PC-3 (cell line): ENCODE results near the gene CBX7. TPM values are rescaled to one million over a fixed set of nuclear protein-coding genes. Genes with fewer than 3 reads are reported as not detected.

Experiments used
- ATAC-seq: fragments of 200-7000 bp; cut with Tn5 transposase; 2 replicates; pipeline ENCODE4 v1.9.1; 2020; ENCODE audit warnings: mild to moderate bottlenecking, moderate library complexity
- Bru-seq: library from RNA; stranded (reverse); fragments of 400-500 nt; gene quantifications from one replicate; lab custom pipeline; 2021; lab: Mats Ljungman, UMichigan
- BruChase-seq, 2 experiments: library from RNA; stranded (reverse); fragments of 400-500 nt; gene quantifications; one replicate each; lab custom pipeline; 2021; lab: Mats Ljungman, UMichigan
- BruUV-seq: library from RNA; stranded (reverse); fragments of 400-500 nt; replicated peaks from 2 replicates; lab custom pipeline; 2021; lab: Mats Ljungman, UMichigan
- CTCF ChIA-PET: fragments of 300-600 bp; sonication (Branson Sonifier 250); formaldehyde crosslinking; loops from one replicate; lab custom pipeline; 2022; ENCODE audit warnings: antibody characterized with exemption; lab: Charles Lee
- POLR2A ChIA-PET: fragments of 300-600 bp; sonication (Branson Sonifier 250); formaldehyde crosslinking; loops from one replicate; lab custom pipeline; 2022; ENCODE audit warnings: antibody characterized with exemption; ENCODE audit not compliant: unreplicated experiment; lab: Charles Lee
- DNase-seq: peaks from one replicate; pipeline ENCODE4 v3.0.0-alpha.2; 2015
- H2AFZ ChIP-seq: fragments of 300-600 bp; sonication (generic); 2 replicates; pipeline ENCODE4 v1.6.0; 2016; ENCODE audit warnings: antibody characterized with exemption, low read length
- H3F3A ChIP-seq: fragments of 300-600 bp; sonication (generic); one replicate; pipeline ENCODE4 v1.6.0; 2017; ENCODE audit warnings: antibody characterized with exemption, low read length, control low read depth, mild to moderate bottlenecking; ENCODE audit not compliant: unreplicated experiment
- H3K27ac ChIP-seq: fragments of 300-600 bp; sonication (generic); 2 replicates; pipeline ENCODE4 v1.5.1; 2016; ENCODE audit warnings: mild to moderate bottlenecking, low read length
- H3K27me3 ChIP-seq: fragments of 300-600 bp; sonication (generic); 2 replicates; pipeline ENCODE4 v1.6.1; 2016; ENCODE audit warnings: low read length, mixed read lengths
- H3K36me3 ChIP-seq: fragments of 300-600 bp; sonication (generic); 2 replicates; pipeline ENCODE4 v1.6.1; 2016; ENCODE audit warnings: low read depth, mixed run types, low read length, mixed read lengths
- H3K4me1 ChIP-seq: fragments of 300-600 bp; sonication (generic); 2 replicates; pipeline ENCODE4 v1.5.1; 2016; ENCODE audit warnings: low read length; ENCODE audit not compliant: insufficient read depth
- H3K4me2 ChIP-seq: fragments of 300-600 bp; sonication (generic); 2 replicates; pipeline ENCODE4 v1.6.0; 2016; ENCODE audit warnings: low read length
- H3K4me3 ChIP-seq: fragments of 300-600 bp; sonication (generic); 2 replicates; pipeline ENCODE4 v1.5.1; 2016; ENCODE audit warnings: mild to moderate bottlenecking, low read length, mixed read lengths
- H3K79me2 ChIP-seq: fragments of 300-600 bp; sonication (generic); 2 replicates; pipeline ENCODE4 v1.6.1; 2017; ENCODE audit warnings: low read length, mixed read lengths
- H3K9ac ChIP-seq: fragments of 300-600 bp; sonication (generic); 2 replicates; pipeline ENCODE4 v1.6.0; 2016; ENCODE audit warnings: mild to moderate bottlenecking, low read length
- H3K9me2 ChIP-seq: fragments of 300-600 bp; sonication (generic); replicated peaks from 2 replicates; pipeline ENCODE4 v1.6.1; 2016; ENCODE audit warnings: mixed run types, low read length, mixed read lengths
- H3K9me3 ChIP-seq: fragments of 300-600 bp; sonication (generic); 2 replicates; pipeline ENCODE4 v1.6.1; 2016; ENCODE audit warnings: low read length, mixed read lengths
- H4K20me1 ChIP-seq: fragments of 300-600 bp; sonication (generic); 2 replicates; pipeline ENCODE4 v1.6.1; 2016; ENCODE audit warnings: low read length, mixed read lengths
- CTCF ChIP-seq: fragments of 300-600 bp; sonication (generic); conservative IDR thresholded peaks from 2 replicates; pipeline ENCODE4 v1.5.1; 2017; ENCODE audit warnings: antibody characterized with exemption, low read depth, mild to moderate bottlenecking, low read length
- EZH2 ChIP-seq: fragments of 300-600 bp; sonication (generic); IDR thresholded peaks from one replicate; pipeline ENCODE4 v1.6.1; 2017; ENCODE audit warnings: antibody characterized with exemption, mild to moderate bottlenecking, low read length; ENCODE audit not compliant: unreplicated experiment
- EZH2phosphoT487 ChIP-seq: fragments of 300-600 bp; sonication (generic); IDR thresholded peaks from 2 replicates; pipeline ENCODE4 v1.6.1; 2018; ENCODE audit warnings: mild to moderate bottlenecking, antibody characterized with exemption, low read length, borderline replicate concordance
- intact Hi-C: fragments of 100-400 bp; cut with micrococcal nuclease; formaldehyde crosslinking; loops from 2 replicates; pipeline ENCODE4 v1.9.0; 2023
- long read RNA-seq: library from polyadenylated mRNA; unstranded; transcript quantifications from one replicate; pipeline ENCODE4 v2.0.0, GENCODE V29; 2021; ENCODE audit not compliant: unreplicated experiment
- total RNA-seq: library from RNA; depleted of rRNA; stranded (reverse); fragments of >200 nt; gene quantifications from 2 replicates; pipeline ENCODE4 v1.2.3, GENCODE V29; 2014; rRNA removed

Gene CBX7
- total RNA-seq (8.0 and 8.6 TPM in 2 replicates), Bru-seq, nascent RNA (percentile 59 among the genes with signal in this experiment), BruChase-seq, experiment 1, labeled RNA remaining after a 6-hour chase (percentile 55 among the genes with signal in this experiment), BruChase-seq, experiment 2, labeled RNA remaining after a 2-hour chase (percentile 70 among the genes with signal in this experiment)
- long read RNA-seq, full-length matches to known transcripts: 2 of 37 reads
- long read RNA-seq, partial matches to known transcripts: 0 of 37 reads
- long read RNA-seq, other reads (novel, unspliced or antisense): 35 of 37 reads

DNA sequence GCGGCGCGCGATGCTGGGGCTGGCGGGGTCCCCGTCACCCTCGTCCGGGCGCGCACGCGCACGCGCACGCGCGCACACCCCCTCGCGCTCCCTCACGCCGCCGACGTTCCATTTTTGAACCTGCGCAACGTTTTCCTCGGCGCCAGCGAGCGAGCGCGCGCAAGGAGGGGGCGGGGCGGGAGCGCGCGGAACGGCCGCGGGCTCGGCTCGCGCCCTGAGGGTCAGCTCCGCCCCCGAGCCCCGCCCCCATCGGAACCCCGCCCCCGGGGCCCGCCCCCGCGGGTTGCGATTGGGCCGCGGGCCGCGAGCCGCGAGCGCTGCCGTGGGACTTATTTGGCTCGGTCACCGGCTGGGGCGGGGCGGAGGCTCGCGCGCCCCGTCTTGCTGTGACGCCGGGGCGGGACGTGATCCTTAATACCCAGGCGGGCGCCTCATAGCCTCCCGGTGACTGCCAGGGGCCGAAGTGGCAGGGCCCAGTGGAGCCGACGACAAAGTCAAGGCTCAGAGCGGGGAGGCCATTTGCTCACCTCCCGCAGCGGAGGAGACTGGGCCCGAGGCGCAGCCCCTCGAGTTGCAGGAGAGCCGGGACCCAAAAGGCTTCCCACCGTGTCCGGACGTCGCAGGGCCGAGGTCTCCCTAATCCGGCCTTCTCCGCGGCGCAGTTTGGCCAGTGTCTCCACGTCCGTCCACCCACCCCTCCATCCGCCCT is at the start of gene CBX7:
Gene CBX7 (minus strand): TSS at position 170 of the 709 bp plus-strand sequence. CDS start 236 bp downstream, outside the sequence.
- peaks cover 5% of the 10 kb centered on the region; the same call in 1 of the 2 replicates for H3K4me1 ChIP-seq
- H3K79me2 ChIP-seq: no peaks in the 10 kb centered on the region
- ChIA-PET POLR2A (no interaction called here), CTCF (no interaction called here)
- no peaks in the 10 kb centered on the region for H3K36me3 ChIP-seq
- no peak for TF ChIP-seq CTCF
- no peak for TF ChIP-seq EZH2phosphoT487
- no peak for TF ChIP-seq EZH2
- no peaks in the 10 kb centered on the region for H3K27me3 ChIP-seq
- peak within 1 kb of the TSS; percentile 95 for H2AFZ ChIP-seq
- no peak within 1 kb of the TSS for H3K27ac ChIP-seq
- no peaks in the 10 kb centered on the region for H3K9me3 ChIP-seq
- H3K4me2 ChIP-seq: peak within 1 kb of the TSS; percentile 94
- ATAC-seq (peak; percentile 91), DNase-seq (peak; percentile 84)
- intact Hi-C loops: loop anchor here (5.0 kb wide), 1 partner anchor 165 kb away; the partner anchor contains the start of gene RPL3
- H3F3A ChIP-seq: no peaks in the 10 kb centered on the region
- H3K4me3 ChIP-seq: peak within 1 kb of the TSS; percentile 71
- no peaks in the 10 kb centered on the region for H4K20me1 ChIP-seq
- H3K9ac ChIP-seq: peak within 1 kb of the TSS; percentile 37; the same call in 1 of the 2 replicates
- BruUV-seq: TSS peak; percentile 63
- H3K9me2 ChIP-seq: no peaks in the 10 kb centered on the region

- POLR2A ChIA-PET: no interaction called here
- CTCF ChIA-PET: no interaction called here
- H3K79me2 ChIP-seq: no peaks in the 10 kb centered on the region
Measured at GRCh38 chr22:39197578-39197977, 45.1 kb upstream of the CBX7 start.

More at GRCh38 chr22:39197578-39197977, 45.1 kb upstream of the CBX7 start:
- TF ChIP-seq EZH2phosphoT487: no peak
- TF ChIP-seq CTCF: no peak
- TF ChIP-seq EZH2: no peak
- H3K4me1 ChIP-seq: no peaks in the 10 kb centered on the region
- no peaks in the 10 kb centered on the region; the same call in 1 of the 2 replicates for H3K36me3 ChIP-seq
- ATAC-seq (no peak), DNase-seq (no peak)
- H3K27ac ChIP-seq: no peak overlapping the region
- no peak overlapping the region for H3K4me3 ChIP-seq
- no peaks in the 10 kb centered on the region for H3K9me2 ChIP-seq
- BruUV-seq: no TSS peak
- no peaks in the 10 kb centered on the region for H4K20me1 ChIP-seq
- intact Hi-C loops: no loop called here
- H3K9me3 ChIP-seq: peaks cover 6% of the 10 kb centered on the region; the same call in 1 of the 2 replicates
- no peak overlapping the region for H2AFZ ChIP-seq
- no peaks in the 10 kb centered on the region for H3F3A ChIP-seq
- no peak overlapping the region for H3K9ac ChIP-seq
- H3K4me2 ChIP-seq: no peak overlapping the region
- no peaks in the 10 kb centered on the region for H3K27me3 ChIP-seq
